ENCODE measurements around the gene KLF6. TPM values are rescaled to one million over a fixed set of nuclear protein-coding genes. Genes with fewer than 3 reads are reported as not detected.
A peak's percentile ranks its signal among the peaks of the same experiment; 100 is the strongest.

KLF6 gene
- polyA plus RNA-seq, 1 donor from 2014 or later = 1,101 TPM

DNA sequence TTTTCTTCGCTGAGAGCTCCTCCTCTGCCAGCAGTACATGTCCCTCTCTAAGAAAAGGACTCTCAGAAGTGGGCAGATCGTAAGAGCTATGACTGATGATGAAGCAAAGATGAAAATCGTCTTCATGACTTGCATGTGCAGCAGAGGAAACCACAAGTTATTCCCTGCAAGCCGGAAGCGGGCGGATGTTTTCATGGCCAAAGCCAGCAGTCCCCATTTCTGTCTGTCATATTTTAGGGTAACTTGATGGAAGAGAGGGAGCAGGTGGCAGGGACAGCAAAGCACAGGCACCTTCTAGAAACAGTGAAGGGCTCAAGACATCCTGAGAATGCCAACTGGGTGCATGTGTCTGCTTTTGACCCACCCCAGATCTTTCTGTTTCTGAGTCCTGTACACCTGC is 19.9 kb downstream of the KLF6 start:
- Mint-ChIP-seq H3K27me3 (no peaks in the 10 kb centered on the region), H3K4me1 (peaks cover 31 to 38% (median 32%) of the 10 kb centered on the region in 3 donors), H3K36me3 (peaks cover 4% of the 10 kb centered on the region), H3K4me3 (peak overlapping the region in 2 of 4 donors; percentile 74 to 81), H3K27ac (peak overlapping the region in 1 of 3 donors; percentile 2), H3K9me3 (peaks cover 2 to 13% (median 8%) of the 10 kb centered on the region in 3 donors)

GRCh38 chr10:3764626-3765112 is 20.3 kb downstream of the KLF6 start:
- Mint-ChIP-seq H3K9me3 (peaks cover 2 to 13% (median 8%) of the 10 kb centered on the region in 3 donors), H3K4me1 (peaks cover 31 to 38% (median 32%) of the 10 kb centered on the region in 3 donors), H3K27me3 (no peaks in the 10 kb centered on the region), H3K27ac (peak overlapping the region in 2 of 3 donors; percentile 2 to 13), H3K4me3 (peak overlapping the region in 3 of 4 donors; percentile 11 to 81 (median 74)), H3K36me3 (peaks cover 4% of the 10 kb centered on the region)

- Mint-ChIP-seq H3K27me3 (no peaks in the 10 kb centered on the region), H3K27ac (peak overlapping the region in 2 of 3 donors; percentile 2 to 13), H3K4me3 (peak overlapping the region in 3 of 4 donors; percentile 11 to 81 (median 74)), H3K4me1 (peaks cover 31 to 38% (median 34%) of the 10 kb centered on the region in 3 donors), H3K36me3 (peaks cover 4% of the 10 kb centered on the region), H3K9me3 (peaks cover 2 to 13% (median 8%) of the 10 kb centered on the region in 3 donors)
Measured at GRCh38 chr10:3763852-3764625, 21.0 kb downstream of the KLF6 start.

- Mint-ChIP-seq H3K4me1 (peaks cover 34 to 44% (median 38%) of the 10 kb centered on the region in 3 donors), H3K9me3 (peaks cover 2 to 13% (median 8%) of the 10 kb centered on the region in 3 donors), H3K27me3 (no peaks in the 10 kb centered on the region), H3K27ac (peak overlapping the region in 2 of 3 donors; percentile 50 to 77), H3K36me3 (peaks cover 6% of the 10 kb centered on the region), H3K4me3 (peak overlapping the region in 1 of 4 donors; percentile 38)
Measured at GRCh38 chr10:3763035-3763456, 22.0 kb downstream of the KLF6 start.

GRCh38 chr10:3762309-3762708 is 22.7 kb downstream of the KLF6 start:
- Mint-ChIP-seq H3K27ac (peak overlapping the region in 2 of 3 donors; percentile 39 to 65), H3K9me3 (peaks cover 2 to 13% (median 8%) of the 10 kb centered on the region in 3 donors), H3K4me3 (peak overlapping the region in 1 of 4 donors; percentile 38), H3K36me3 (peaks cover 7% of the 10 kb centered on the region), H3K4me1 (peaks cover 42 to 51% (median 45%) of the 10 kb centered on the region in 3 donors), H3K27me3 (no peaks in the 10 kb centered on the region)

GRCh38 chr10:3761904-3762303 is 23.1 kb downstream of the KLF6 start:
- Mint-ChIP-seq H3K4me3 (no peak overlapping the region), H3K27me3 (no peaks in the 10 kb centered on the region), H3K36me3 (peaks cover 11% of the 10 kb centered on the region), H3K27ac (peak overlapping the region in 2 of 3 donors; percentile 85 to 94), H3K9me3 (peaks cover 2 to 13% (median 8%) of the 10 kb centered on the region in 3 donors), H3K4me1 (peaks cover 43 to 54% (median 48%) of the 10 kb centered on the region in 3 donors)

GRCh38 chr10:3761021-3761686 is 23.9 kb downstream of the KLF6 start:
- Mint-ChIP-seq H3K4me1 (peaks cover 39 to 53% (median 43%) of the 10 kb centered on the region in 3 donors), H3K9me3 (peaks cover 2 to 13% (median 8%) of the 10 kb centered on the region in 3 donors), H3K4me3 (peak overlapping the region; percentile 6 to 87 (median 77)), H3K27me3 (no peaks in the 10 kb centered on the region), H3K27ac (peak overlapping the region; percentile 85 to 94 (median 89)), H3K36me3 (peaks cover 11% of the 10 kb centered on the region)

- H3K9me3 Mint-ChIP-seq = peaks cover 2 to 13% (median 8%) of the 10 kb centered on the region in 3 donors
- H3K36me3 Mint-ChIP-seq = peaks cover 13% of the 10 kb centered on the region
- no peaks in the 10 kb centered on the region for H3K27me3 Mint-ChIP-seq
- H3K27ac Mint-ChIP-seq = peak overlapping the region in 2 of 3 donors; percentile 46 to 85
- H3K4me3 Mint-ChIP-seq = peak overlapping the region in 1 of 4 donors; percentile 87
- H3K4me1 Mint-ChIP-seq = peaks cover 34 to 44% (median 36%) of the 10 kb centered on the region in 3 donors
Measured at GRCh38 chr10:3760083-3760482, 24.9 kb downstream of the KLF6 start.

DNA sequence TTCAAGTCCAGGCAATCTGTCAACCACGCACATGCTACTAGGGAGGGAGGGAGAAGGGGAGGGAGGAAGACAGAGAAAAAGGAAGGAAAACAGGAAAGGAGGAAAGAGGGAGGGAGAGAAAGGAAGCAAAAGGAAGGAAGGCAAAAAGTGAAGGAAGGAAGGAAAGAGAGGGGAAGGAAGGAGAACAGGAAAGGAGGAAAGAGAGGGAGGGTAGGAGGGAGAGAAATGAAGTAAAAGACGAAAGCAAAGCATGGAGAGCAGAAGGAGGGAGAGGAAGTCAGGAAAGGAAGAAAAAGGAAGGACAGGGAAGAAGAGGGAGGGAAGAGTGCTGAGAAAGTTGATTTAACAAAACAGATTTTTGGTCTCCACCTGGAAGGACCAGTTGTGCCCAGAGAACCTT is 25.6 kb downstream of the KLF6 start:
- H3K4me3 Mint-ChIP-seq = no peak overlapping the region
- H3K27ac Mint-ChIP-seq = peak overlapping the region in 2 of 3 donors; percentile 6 to 85
- H3K9me3 Mint-ChIP-seq = peaks cover 2 to 13% (median 8%) of the 10 kb centered on the region in 3 donors
- peaks cover 28 to 37% (median 30%) of the 10 kb centered on the region in 3 donors for H3K4me1 Mint-ChIP-seq
- no peaks in the 10 kb centered on the region for H3K27me3 Mint-ChIP-seq
- peaks cover 13% of the 10 kb centered on the region for H3K36me3 Mint-ChIP-seq

DNA sequence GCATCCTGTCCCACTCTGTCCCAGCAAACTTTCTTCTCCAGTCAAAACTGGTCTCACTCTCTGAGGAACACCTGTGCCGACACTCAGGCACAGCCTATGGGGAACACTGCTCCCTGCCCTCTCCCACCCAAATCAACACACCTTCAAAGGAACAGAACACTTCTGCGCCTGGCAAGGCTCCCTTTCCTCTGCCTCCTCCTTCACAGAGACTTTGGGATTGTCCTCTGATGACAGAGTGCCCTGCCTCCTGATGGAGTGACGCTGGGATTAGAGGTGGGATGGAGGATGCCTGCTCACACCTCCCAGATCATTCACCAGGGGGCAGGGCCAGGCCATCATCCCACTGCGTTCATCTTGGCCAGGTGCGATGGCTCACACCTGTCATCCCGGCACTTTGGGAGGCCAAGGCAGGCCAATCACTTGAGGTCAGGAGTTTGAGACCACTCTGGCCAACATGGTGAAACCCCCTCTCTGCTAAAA is 26.5 kb downstream of the KLF6 start:
- H3K27ac Mint-ChIP-seq = peak overlapping the region; percentile 72 to 96 (median 85)
- peaks cover 25 to 35% (median 26%) of the 10 kb centered on the region in 3 donors for H3K4me1 Mint-ChIP-seq
- H3K36me3 Mint-ChIP-seq = peaks cover 13% of the 10 kb centered on the region
- H3K9me3 Mint-ChIP-seq = peaks cover 2 to 13% (median 8%) of the 10 kb centered on the region in 3 donors
- H3K27me3 Mint-ChIP-seq = no peaks in the 10 kb centered on the region
- peak overlapping the region; percentile 10 to 88 (median 68) for H3K4me3 Mint-ChIP-seq

- Mint-ChIP-seq H3K9me3 (peaks cover 2 to 12% (median 7%) of the 10 kb centered on the region in 3 donors), H3K27me3 (no peaks in the 10 kb centered on the region), H3K4me3 (peak overlapping the region; percentile 10 to 88 (median 68)), H3K36me3 (peaks cover 13% of the 10 kb centered on the region), H3K27ac (peak overlapping the region; percentile 72 to 96 (median 85)), H3K4me1 (peaks cover 25 to 35% (median 26%) of the 10 kb centered on the region in 3 donors)
Measured at GRCh38 chr10:3757638-3758490, 27.1 kb downstream of the KLF6 start.

DNA sequence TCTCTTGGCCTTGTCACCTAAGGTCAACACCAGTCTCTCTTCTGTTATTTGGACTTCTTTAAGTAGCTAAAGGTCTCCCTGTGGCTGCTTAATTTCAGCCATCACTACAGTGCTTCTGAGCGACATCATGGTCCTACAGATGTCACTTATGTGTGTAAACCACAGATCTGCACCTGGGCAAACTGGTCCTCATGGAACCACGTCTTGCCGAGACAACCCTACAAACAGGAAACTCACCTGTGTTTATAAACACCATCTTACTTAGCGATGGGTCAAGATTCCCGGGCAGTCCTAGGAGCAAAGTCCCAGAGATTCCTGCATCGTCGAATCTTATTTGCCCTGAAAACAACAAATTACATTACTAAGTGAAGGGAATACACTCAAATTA is 27.8 kb downstream of the KLF6 start:
- Mint-ChIP-seq H3K4me3 (peak overlapping the region in 2 of 4 donors; percentile 10 to 39), H3K36me3 (peaks cover 13% of the 10 kb centered on the region), H3K27me3 (no peaks in the 10 kb centered on the region), H3K4me1 (peaks cover 25 to 34% (median 26%) of the 10 kb centered on the region in 3 donors), H3K9me3 (peaks cover 2 to 8% (median 4%) of the 10 kb centered on the region in 3 donors), H3K27ac (peak overlapping the region; percentile 27 to 85 (median 72))

DNA sequence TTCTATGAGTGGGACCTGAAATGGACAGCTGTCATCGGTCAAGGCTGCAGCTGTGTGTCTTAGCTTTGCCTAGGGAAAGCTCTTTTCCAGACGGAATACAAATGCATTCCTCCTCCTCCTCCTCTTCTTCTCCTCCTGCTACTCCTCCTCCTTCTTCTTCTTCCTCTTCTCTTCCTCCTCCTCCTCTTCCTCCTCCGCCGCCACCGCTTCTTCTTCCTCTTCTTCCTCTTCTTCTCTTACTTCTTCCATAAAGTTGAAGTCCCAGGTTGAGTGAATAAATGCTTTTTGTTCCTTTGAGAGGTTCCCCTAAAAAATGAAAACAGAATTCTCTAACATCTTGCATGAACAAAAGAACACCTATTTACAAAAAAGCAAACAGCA is 28.7 kb downstream of the KLF6 start:
- peak overlapping the region in 1 of 3 donors; percentile 89 for H3K27ac Mint-ChIP-seq
- H3K4me1 Mint-ChIP-seq = peaks cover 22 to 29% (median 25%) of the 10 kb centered on the region in 3 donors
- peak overlapping the region in 2 of 4 donors; percentile 61 to 63 for H3K4me3 Mint-ChIP-seq
- peaks cover 2 to 6% (median 4%) of the 10 kb centered on the region in 3 donors for H3K9me3 Mint-ChIP-seq
- H3K36me3 Mint-ChIP-seq = peaks cover 13% of the 10 kb centered on the region
- no peaks in the 10 kb centered on the region for H3K27me3 Mint-ChIP-seq

Data from IgD-negative memory B cell (primary cell).